Calu3 (cell line): ENCODE data around the gene SHMT2. TPM values are rescaled to one million over a fixed set of nuclear protein-coding genes. Genes with fewer than 3 reads are reported as not detected.

Experiments
- BruUV-seq: library from RNA; stranded (reverse); fragments of 400-500 nt; replicated peaks from 2 replicates; lab custom pipeline; 2021; lab: Mats Ljungman, UMichigan
- CTCF ChIA-PET: fragments of 300-600 bp; sonication (Branson Sonifier 250); formaldehyde crosslinking; loops from one replicate; lab custom pipeline; 2022; ENCODE audit warnings: antibody characterized with exemption; lab: Charles Lee
- DNase-seq: peaks from one replicate; pipeline ENCODE4 v3.0.0; 2022
- H3K27ac Mint-ChIP-seq: one replicate; pipeline ENCODE4 v1.8.0; 2022; ENCODE audit warnings: mixed read lengths; ENCODE audit not compliant: unreplicated experiment
- H3K27me3 Mint-ChIP-seq: one replicate; pipeline ENCODE4 v1.8.0; 2022; ENCODE audit warnings: mixed read lengths; ENCODE audit not compliant: unreplicated experiment
- H3K36me3 Mint-ChIP-seq: one replicate; pipeline ENCODE4 v1.8.0; 2022; ENCODE audit warnings: mild to moderate bottlenecking, moderate library complexity, mixed read lengths; ENCODE audit not compliant: insufficient read depth, unreplicated experiment
- H3K4me1 Mint-ChIP-seq: one replicate; pipeline ENCODE4 v1.8.0; 2022; ENCODE audit warnings: mild to moderate bottlenecking, low read depth, mixed read lengths; ENCODE audit not compliant: unreplicated experiment
- H3K4me3 Mint-ChIP-seq: one replicate; pipeline ENCODE4 v1.8.0; 2022; ENCODE audit warnings: mild to moderate bottlenecking, low read depth, moderate library complexity, mixed read lengths; ENCODE audit not compliant: unreplicated experiment
- H3K9me3 Mint-ChIP-seq: one replicate; pipeline ENCODE4 v1.8.0; 2022; ENCODE audit warnings: low read depth, mixed read lengths; ENCODE audit not compliant: unreplicated experiment
- CTCF ChIP-seq: fragments of 200-600 bp; IDR thresholded peaks from one replicate; pipeline ENCODE4 v1.8.0; 2022; ENCODE audit warnings: antibody characterized with exemption; ENCODE audit not compliant: unreplicated experiment
- intact Hi-C: fragments of 100-400 bp; cut with micrococcal nuclease; formaldehyde crosslinking; loops from one replicate; pipeline ENCODE4 v1.10.0; 2022; ENCODE audit not compliant: unreplicated experiment
- total RNA-seq: library from RNA; stranded (reverse); gene quantifications from 2 replicates; pipeline ENCODE4 v1.2.3, GENCODE V29; 2022

The SHMT2 gene
- total RNA-seq, 1 experiment from 2014 or later: 243 TPM

- Mint-ChIP-seq H3K4me3 (no peak overlapping the region), H3K4me1 (no peaks in the 10 kb centered on the region), H3K27ac (no peak overlapping the region), H3K36me3 (peaks cover 3% of the 10 kb centered on the region), H3K9me3 (no peaks in the 10 kb centered on the region), H3K27me3 (no peaks in the 10 kb centered on the region)
- DNase-seq: no peak
- intact Hi-C loops: no loop called here
- no TSS peak for BruUV-seq
- CTCF ChIA-PET: no interaction called here
- no peak for TF ChIP-seq CTCF
These were observed 25.7 kb upstream of the SHMT2 start for GRCh38 chr12:57203791-57204190.

DNA sequence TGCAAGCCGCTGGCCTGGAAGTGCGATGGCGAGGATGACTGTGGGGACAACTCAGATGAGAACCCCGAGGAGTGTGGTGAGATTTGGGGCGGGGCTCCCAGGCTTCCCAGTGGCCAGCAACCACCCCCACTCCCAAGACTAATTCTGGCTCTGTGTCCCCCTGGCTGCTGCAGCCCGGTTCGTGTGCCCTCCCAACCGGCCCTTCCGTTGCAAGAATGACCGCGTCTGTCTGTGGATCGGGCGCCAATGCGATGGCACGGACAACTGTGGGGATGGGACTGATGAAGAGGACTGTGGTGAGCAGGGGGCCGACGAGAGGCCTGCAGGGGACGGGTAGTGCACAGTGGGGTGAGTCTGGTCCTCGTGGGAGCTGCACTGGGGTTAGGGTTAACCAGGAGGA lies 25.1 kb upstream of the SHMT2 start:
- no peaks in the 10 kb centered on the region for H3K27me3 Mint-ChIP-seq
- TF ChIP-seq CTCF: no peak
- H3K4me1 Mint-ChIP-seq: no peaks in the 10 kb centered on the region
- no peak overlapping the region for H3K27ac Mint-ChIP-seq
- no peaks in the 10 kb centered on the region for H3K9me3 Mint-ChIP-seq
- H3K4me3 Mint-ChIP-seq: no peak overlapping the region
- CTCF ChIA-PET: no interaction called here
- intact Hi-C loops: no loop called here
- DNase-seq: no peak
- BruUV-seq: no TSS peak
- H3K36me3 Mint-ChIP-seq: peaks cover 3% of the 10 kb centered on the region

GRCh38 chr12:57205186-57205585 lies 24.3 kb upstream of the SHMT2 start:
- TF ChIP-seq CTCF: no peak
- peaks cover 3% of the 10 kb centered on the region for H3K36me3 Mint-ChIP-seq
- intact Hi-C loops: no loop called here
- CTCF ChIA-PET: no interaction called here
- no peak overlapping the region for H3K27ac Mint-ChIP-seq
- no peaks in the 10 kb centered on the region for H3K4me1 Mint-ChIP-seq
- H3K27me3 Mint-ChIP-seq: no peaks in the 10 kb centered on the region
- no TSS peak for BruUV-seq
- DNase-seq: no peak
- H3K4me3 Mint-ChIP-seq: no peak overlapping the region
- H3K9me3 Mint-ChIP-seq: no peaks in the 10 kb centered on the region

GRCh38 chr12:57205931-57206330 lies 23.6 kb upstream of the SHMT2 start:
- Mint-ChIP-seq H3K27me3 (no peaks in the 10 kb centered on the region), H3K9me3 (no peaks in the 10 kb centered on the region), H3K27ac (no peak overlapping the region), H3K36me3 (peaks cover 3% of the 10 kb centered on the region), H3K4me3 (no peak overlapping the region), H3K4me1 (no peaks in the 10 kb centered on the region)
- no peak for DNase-seq
- intact Hi-C loops: no loop called here
- TF ChIP-seq CTCF: no peak
- BruUV-seq: no TSS peak
- CTCF ChIA-PET: no interaction called here
